ENCODE results near the gene DHTKD1. TPM values are rescaled to one million over a fixed set of nuclear protein-coding genes. Genes with fewer than 3 reads are reported as not detected.
"Not testable (repeated sequence)": the region's sequence is repeated elsewhere in the genome, so short reads cannot be mapped to it uniquely, and the experiment has no call there.

The DHTKD1 gene
- total RNA-seq, 2 donors from 2014 or later, result 33.4 to 59.2 TPM

- intact Hi-C loops (cut with DNase I), result no loop called here
- 91% methylated on average over 12 of the region's 12 CpGs for WGBS
Observed at GRCh38 chr10:12164085-12164484, 95.3 kb downstream of the DHTKD1 start.

GRCh38 chr10:12165036-12165435 is 96.3 kb downstream of the DHTKD1 start:
- no peaks in the 10 kb centered on the region for H3K9me3 ChIP-seq
- no peak for TF ChIP-seq POLR2A (IDR thresholded peaks at IDR 0.05)
- TF ChIP-seq POLR2AphosphoS5 (IDR thresholded peaks at IDR 0.05), result no peak
- TF ChIP-seq, protein P1, sequence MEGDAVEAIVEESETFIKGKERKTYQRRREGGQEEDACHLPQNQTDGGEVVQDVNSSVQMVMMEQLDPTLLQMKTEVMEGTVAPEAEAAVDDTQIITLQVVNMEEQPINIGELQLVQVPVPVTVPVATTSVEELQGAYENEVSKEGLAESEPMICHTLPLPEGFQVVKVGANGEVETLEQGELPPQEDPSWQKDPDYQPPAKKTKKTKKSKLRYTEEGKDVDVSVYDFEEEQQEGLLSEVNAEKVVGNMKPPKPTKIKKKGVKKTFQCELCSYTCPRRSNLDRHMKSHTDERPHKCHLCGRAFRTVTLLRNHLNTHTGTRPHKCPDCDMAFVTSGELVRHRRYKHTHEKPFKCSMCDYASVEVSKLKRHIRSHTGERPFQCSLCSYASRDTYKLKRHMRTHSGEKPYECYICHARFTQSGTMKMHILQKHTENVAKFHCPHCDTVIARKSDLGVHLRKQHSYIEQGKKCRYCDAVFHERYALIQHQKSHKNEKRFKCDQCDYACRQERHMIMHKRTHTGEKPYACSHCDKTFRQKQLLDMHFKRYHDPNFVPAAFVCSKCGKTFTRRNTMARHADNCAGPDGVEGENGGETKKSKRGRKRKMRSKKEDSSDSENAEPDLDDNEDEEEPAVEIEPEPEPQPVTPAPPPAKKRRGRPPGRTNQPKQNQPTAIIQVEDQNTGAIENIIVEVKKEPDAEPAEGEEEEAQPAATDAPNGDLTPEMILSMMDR (IDR thresholded peaks at IDR 0.05), result no peak
- intact Hi-C loops (cut with DNase I), result no loop called here
- no peak overlapping the region for H3K4me3 ChIP-seq
- no peaks in the 10 kb centered on the region for H3K27me3 ChIP-seq (replicated peaks; ENCODE audit: insufficient read depth)
- WGBS, result 80% methylated on average over 3 of the region's 3 CpGs
- no peak for DNase-seq (ENCODE audit: low spot score)
- H3K36me3 ChIP-seq, result peaks cover 0 to under 1% of the 10 kb centered on the region in 2 donors
- H3K4me1 ChIP-seq (replicated peaks), result no peaks in the 10 kb centered on the region
- no peak overlapping the region for H3K27ac ChIP-seq

More at GRCh38 chr10:12164085-12164484, 95.3 kb downstream of the DHTKD1 start:
- Histone ChIP-seq H3K4me3 (no peak overlapping the region), H3K9me3 (no peaks in the 10 kb centered on the region), H3K36me3 (no peaks in the 10 kb centered on the region), H3K4me1 (replicated peaks) (no peaks in the 10 kb centered on the region), H3K27ac (no peak overlapping the region), H3K27me3 (replicated peaks; ENCODE audit: insufficient read depth) (no peaks in the 10 kb centered on the region)
- TF ChIP-seq POLR2A (IDR thresholded peaks at IDR 0.05) (no peak), POLR2AphosphoS5 (IDR thresholded peaks at IDR 0.05) (no peak)
- TF ChIP-seq, protein P1 (IDR thresholded peaks at IDR 0.05), result no peak
- DNase-seq (ENCODE audit: low spot score), result no peak

GRCh38 chr10:12165999-12166775 is 97.4 kb downstream of the DHTKD1 start:
- H3K36me3 ChIP-seq, result peaks cover 0 to 5% of the 10 kb centered on the region in 2 donors
- no peaks in the 10 kb centered on the region for H3K4me1 ChIP-seq (replicated peaks)
- H3K9me3 ChIP-seq, result no peaks in the 10 kb centered on the region
- H3K4me3 ChIP-seq, result no peak overlapping the region
- H3K27me3 ChIP-seq (replicated peaks; ENCODE audit: insufficient read depth), result no peaks in the 10 kb centered on the region
- H3K27ac ChIP-seq, result no peak overlapping the region
- TF ChIP-seq POLR2A (IDR thresholded peaks at IDR 0.05), result no peak
- TF ChIP-seq, protein P1 (IDR thresholded peaks at IDR 0.05), result no peak
- no peak for TF ChIP-seq POLR2AphosphoS5 (IDR thresholded peaks at IDR 0.05)
- intact Hi-C loops (cut with DNase I), result no loop called here
- DNase-seq (ENCODE audit: low spot score), result no peak
- 69% methylated on average over 6 of the region's 6 CpGs for WGBS

GRCh38 chr10:12171512-12171911 is 102.8 kb downstream of the DHTKD1 start:
- 97% methylated on average over 6 of the region's 6 CpGs for WGBS
- intact Hi-C loops (cut with DNase I); H3K36me3 ChIP-seq: not testable (repeated sequence)

More at GRCh38 chr10:12171512-12171911, 102.8 kb downstream of the DHTKD1 start:
- not testable (repeated sequence) for H3K9me3 ChIP-seq; H3K4me3 ChIP-seq; H3K27ac ChIP-seq; DNase-seq (ENCODE audit: low spot score); H3K27me3 ChIP-seq (replicated peaks; ENCODE audit: insufficient read depth); H3K4me1 ChIP-seq (replicated peaks)

MicroRNA genes within 50 kb of the gene (microRNA counts, 767-probe panel; counts per million panel counts)
- 1,597 to 2,402 counts per million in 2 donors for microRNA hsa-miR-548ak

Small RNA genes within 50 kb of the gene (microRNA-seq; reads per million reads assigned to microRNA genes)
- gene MIR548AK, result not detected

Small RNA genes within 50 kb of the gene (small RNA-seq; reads per million reads assigned to genes)
- 0 reads per million in 2 donors for gene MIR548AK
- gene RNU6-88P, result 0 reads per million in 2 donors

Other genes starting within 250 kb of the DHTKD1 start
- 10 to 100 TPM; 24.7 to 39.9 TPM for gene PROSER2, start 245.6 kb upstream of the DHTKD1 start, total RNA-seq
- 10 to 100 TPM; 21.4 to 31.7 TPM for gene UPF2, start 26.1 kb upstream of the DHTKD1 start, total RNA-seq
- gene SEC61A2, start 60.7 kb downstream of the DHTKD1 start, total RNA-seq, result 10 to 100 TPM in 1 of 2 donors, 1 to 10 TPM in 1; 2.9 to 13.5 TPM
- 10 to 100 TPM; 32.6 to 35.8 TPM for gene NUDT5, start 126.9 kb downstream of the DHTKD1 start, total RNA-seq
- gene CDC123, start 127.2 kb downstream of the DHTKD1 start, total RNA-seq, result 10 to 100 TPM; 52.4 to 63.3 TPM